ENCODE data around the gene NTRK2. TPM values are rescaled to one million over a fixed set of nuclear protein-coding genes. Genes with fewer than 3 reads are reported as not detected.

NTRK2 gene
- total RNA-seq, 1 donor from 2014 or later, result 4.6 TPM

DNA sequence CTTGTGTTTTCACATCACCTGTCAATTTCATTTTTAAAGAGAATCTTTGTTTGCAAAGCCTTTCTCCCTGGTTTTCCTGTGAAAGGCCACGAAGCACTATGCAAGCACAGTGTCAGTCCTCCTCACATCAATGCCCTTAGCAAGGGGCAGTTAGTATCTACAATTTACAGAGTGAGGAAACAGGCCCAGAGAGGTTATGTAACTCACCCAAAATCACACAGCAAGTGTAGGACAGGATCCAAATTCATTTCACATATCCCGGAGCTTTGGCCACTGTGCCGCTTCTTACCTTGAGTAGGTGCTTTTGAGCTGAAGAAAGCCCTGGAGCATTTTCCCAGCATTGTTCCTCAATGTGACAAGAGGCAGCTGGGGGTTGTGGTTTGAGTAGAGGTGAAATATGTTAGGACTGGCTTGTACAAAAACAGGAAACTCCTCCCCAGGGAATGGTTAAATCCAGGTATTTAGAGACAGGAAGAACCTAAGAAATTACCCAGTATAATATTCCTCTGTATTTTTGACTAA, 283.8 kb downstream of the NTRK2 start:
- H3K27ac Mint-ChIP-seq (ENCODE audit: unreplicated experiment), result no peak overlapping the region
- H3K27me3 ChIP-seq (ENCODE audit: insufficient read depth, low read length), result peaks cover 8% of the 10 kb centered on the region
- no peak overlapping the region for H3K4me3 Mint-ChIP-seq (ENCODE audit: unreplicated experiment)
- H3K27me3 Mint-ChIP-seq (ENCODE audit: low read depth, unreplicated experiment), result peaks cover 17% of the 10 kb centered on the region
- H4K20me1 ChIP-seq (ENCODE audit: insufficient read depth, low read length), result no peaks in the 10 kb centered on the region
- no peaks in the 10 kb centered on the region for H3K36me3 Mint-ChIP-seq (ENCODE audit: low read depth, unreplicated experiment)
- H3K36me3 ChIP-seq (ENCODE audit: insufficient read depth, low read length), result no peaks in the 10 kb centered on the region
- H3K27ac ChIP-seq (ENCODE audit: low read depth, low read length), result no peak overlapping the region
- no peak overlapping the region for H3K4me2 ChIP-seq (ENCODE audit: low read length)
- H3K4me1 ChIP-seq (ENCODE audit: insufficient read depth, low read length), result peaks cover 5% of the 10 kb centered on the region
- DNase-seq (ENCODE audit: low read depth) (no peak), FAIRE-seq (no peak)
- H2AFZ ChIP-seq (ENCODE audit: low read depth, low read length), result no peak overlapping the region
- no peak overlapping the region for H3K9ac ChIP-seq (ENCODE audit: low read length)
- no peak overlapping the region for H3K4me3 ChIP-seq (ENCODE audit: insufficient read depth, low read depth, low read length)
- H3K79me2 ChIP-seq (ENCODE audit: insufficient read depth, low read length), result no peaks in the 10 kb centered on the region
- H3K4me1 Mint-ChIP-seq (ENCODE audit: low read depth, unreplicated experiment), result peaks cover 27% of the 10 kb centered on the region
- peaks cover 2% of the 10 kb centered on the region for H3K9me3 Mint-ChIP-seq (ENCODE audit: unreplicated experiment)
- no peaks in the 10 kb centered on the region for H3K9me3 ChIP-seq (ENCODE audit: insufficient read depth, low read depth, low read length)
- TF ChIP-seq EZH2 (IDR thresholded peaks at IDR 0.05; ENCODE audit: insufficient read depth, low read length), result no peak
- TF ChIP-seq, protein P1, sequence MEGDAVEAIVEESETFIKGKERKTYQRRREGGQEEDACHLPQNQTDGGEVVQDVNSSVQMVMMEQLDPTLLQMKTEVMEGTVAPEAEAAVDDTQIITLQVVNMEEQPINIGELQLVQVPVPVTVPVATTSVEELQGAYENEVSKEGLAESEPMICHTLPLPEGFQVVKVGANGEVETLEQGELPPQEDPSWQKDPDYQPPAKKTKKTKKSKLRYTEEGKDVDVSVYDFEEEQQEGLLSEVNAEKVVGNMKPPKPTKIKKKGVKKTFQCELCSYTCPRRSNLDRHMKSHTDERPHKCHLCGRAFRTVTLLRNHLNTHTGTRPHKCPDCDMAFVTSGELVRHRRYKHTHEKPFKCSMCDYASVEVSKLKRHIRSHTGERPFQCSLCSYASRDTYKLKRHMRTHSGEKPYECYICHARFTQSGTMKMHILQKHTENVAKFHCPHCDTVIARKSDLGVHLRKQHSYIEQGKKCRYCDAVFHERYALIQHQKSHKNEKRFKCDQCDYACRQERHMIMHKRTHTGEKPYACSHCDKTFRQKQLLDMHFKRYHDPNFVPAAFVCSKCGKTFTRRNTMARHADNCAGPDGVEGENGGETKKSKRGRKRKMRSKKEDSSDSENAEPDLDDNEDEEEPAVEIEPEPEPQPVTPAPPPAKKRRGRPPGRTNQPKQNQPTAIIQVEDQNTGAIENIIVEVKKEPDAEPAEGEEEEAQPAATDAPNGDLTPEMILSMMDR (IDR thresholded peaks at IDR 0.05; ENCODE audit: insufficient read depth, low read depth, low read length), result no peak

DNA sequence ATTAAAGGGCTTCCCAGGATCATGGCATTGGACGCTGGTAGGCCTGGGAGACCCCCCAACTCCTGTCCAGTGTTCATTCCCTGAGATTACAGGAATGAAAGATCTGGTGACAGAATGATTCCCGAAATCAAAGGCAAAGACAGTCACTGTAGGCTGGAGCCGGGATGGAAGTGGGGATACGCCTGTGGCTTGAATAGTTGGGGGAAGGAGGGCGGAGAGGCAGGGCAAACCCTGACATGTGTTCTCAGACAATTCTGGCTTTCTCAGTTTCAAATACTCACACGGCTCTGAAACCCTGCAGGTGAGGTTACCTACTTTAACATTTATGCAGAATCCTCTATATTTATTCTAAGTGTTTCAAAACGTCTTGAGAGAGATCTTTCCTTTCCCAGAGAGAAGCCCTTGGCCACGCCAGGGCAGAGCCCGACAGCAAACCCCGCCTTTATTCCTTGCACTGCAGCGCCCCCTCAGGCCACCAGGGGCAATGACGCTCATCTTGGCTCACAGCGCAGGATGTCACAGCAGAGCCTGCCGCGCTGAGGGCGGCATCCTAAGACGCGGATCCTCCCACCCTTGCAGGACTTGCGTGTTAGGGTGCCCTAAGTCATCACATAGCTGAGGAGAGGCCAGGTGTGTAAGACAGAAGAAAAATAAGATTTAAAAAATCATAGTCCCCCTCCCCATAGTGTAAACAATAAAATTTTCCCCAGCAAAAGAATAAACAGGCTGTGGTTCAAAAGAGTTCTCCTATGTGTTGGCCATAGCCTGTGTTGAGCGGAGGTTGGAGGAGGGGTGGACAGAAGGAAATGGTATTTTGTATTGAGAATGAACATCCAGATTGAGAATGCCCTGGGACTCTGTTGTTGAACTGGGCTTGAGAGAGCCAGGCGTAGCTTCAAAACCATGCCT, 284.5 kb downstream of the NTRK2 start:
- H3K4me2 ChIP-seq (ENCODE audit: low read length), result no peak overlapping the region
- no peaks in the 10 kb centered on the region for H4K20me1 ChIP-seq (ENCODE audit: insufficient read depth, low read length)
- no peaks in the 10 kb centered on the region for H3K36me3 Mint-ChIP-seq (ENCODE audit: low read depth, unreplicated experiment)
- H3K9me3 Mint-ChIP-seq (ENCODE audit: unreplicated experiment), result peaks cover 2% of the 10 kb centered on the region
- H3K9ac ChIP-seq (ENCODE audit: low read length), result no peak overlapping the region
- H3K4me3 ChIP-seq (ENCODE audit: insufficient read depth, low read depth, low read length), result no peak overlapping the region
- no peaks in the 10 kb centered on the region for H3K36me3 ChIP-seq (ENCODE audit: insufficient read depth, low read length)
- peaks cover 8% of the 10 kb centered on the region for H3K27me3 ChIP-seq (ENCODE audit: insufficient read depth, low read length)
- peaks cover 5% of the 10 kb centered on the region for H3K4me1 ChIP-seq (ENCODE audit: insufficient read depth, low read length)
- peaks cover 13% of the 10 kb centered on the region for H3K27me3 Mint-ChIP-seq (ENCODE audit: low read depth, unreplicated experiment)
- no peaks in the 10 kb centered on the region for H3K9me3 ChIP-seq (ENCODE audit: insufficient read depth, low read depth, low read length)
- DNase-seq (ENCODE audit: low read depth), result peak; percentile 20
- H3K79me2 ChIP-seq (ENCODE audit: insufficient read depth, low read length), result no peaks in the 10 kb centered on the region
- no peak for FAIRE-seq
- H3K4me1 Mint-ChIP-seq (ENCODE audit: low read depth, unreplicated experiment), result peaks cover 27% of the 10 kb centered on the region
- H2AFZ ChIP-seq (ENCODE audit: low read depth, low read length), result peak overlapping the region; percentile 15
- H3K27ac Mint-ChIP-seq (ENCODE audit: unreplicated experiment), result peak overlapping the region; percentile 58
- H3K4me3 Mint-ChIP-seq (ENCODE audit: unreplicated experiment), result no peak overlapping the region
- no peak overlapping the region for H3K27ac ChIP-seq (ENCODE audit: low read depth, low read length)
- TF ChIP-seq, protein P1 (IDR thresholded peaks at IDR 0.05; ENCODE audit: insufficient read depth, low read depth, low read length), result peak; percentile 87
- TF ChIP-seq EZH2 (IDR thresholded peaks at IDR 0.05; ENCODE audit: insufficient read depth, low read length), result no peak
